ENCODE data around the gene FAM193B. TPM values are rescaled to one million over a fixed set of nuclear protein-coding genes. Genes with fewer than 3 reads are reported as not detected.

The FAM193B gene
- polyA plus RNA-seq, 1 of the 3 experiments (the other 2 are of a cell fraction) = 48.1 TPM

DNA sequence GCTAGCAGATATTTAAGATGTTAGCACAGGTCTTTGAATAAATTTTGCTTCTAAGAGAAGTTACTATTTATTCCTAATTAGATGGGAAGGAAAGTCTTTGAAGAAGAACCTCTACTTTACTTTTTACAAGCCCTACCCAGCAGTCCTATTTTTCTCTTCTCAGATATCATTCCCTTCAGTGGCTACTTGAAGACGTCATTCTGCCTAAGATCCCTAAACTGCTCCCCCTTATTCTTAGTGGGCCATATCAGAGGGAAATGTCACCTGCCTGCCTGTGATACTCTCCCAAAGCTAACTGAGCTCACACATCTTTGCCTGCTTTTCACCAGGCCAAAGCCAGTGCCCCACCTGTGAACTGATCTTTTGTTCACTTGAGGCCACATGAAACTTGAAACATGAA is 21.1 kb upstream of the FAM193B start:
- Histone ChIP-seq H3K9ac (no peak overlapping the region), H3F3A (replicated peaks; ENCODE audit: insufficient read depth) (no peaks in the 10 kb centered on the region), H3K9me2 (no peaks in the 10 kb centered on the region), H2AFZ (ENCODE audit: low read depth) (no peak overlapping the region), H3K27ac (ENCODE audit: low read depth in 2 of 2, low read length in 1 of 2) (no peak overlapping the region), H3K4me3 (ENCODE audit: low read depth in 2 of 2, low read length in 1 of 2) (no peak overlapping the region), H3K36me3 (replicated peaks in 1 of 2; ENCODE audit: control insufficient read depth in 1 of 2, insufficient read depth in 2 of 2, low read length in 1 of 2) (no peaks in the 10 kb centered on the region), H3K79me2 (ENCODE audit: insufficient read depth) (no peaks in the 10 kb centered on the region), H3K4me1 (ENCODE audit: control insufficient read depth in 1 of 2, insufficient read depth in 2 of 2, low read depth in 1 of 2, low read length in 1 of 2) (no peaks in the 10 kb centered on the region), H4K20me1 (ENCODE audit: insufficient read depth) (no peaks in the 10 kb centered on the region), H3K4me2 (no peak overlapping the region), H3K27me3 (ENCODE audit: insufficient read depth) (peaks cover 10% of the 10 kb centered on the region; the same call in 1 of the 2 replicates), H3K9me3 (no peaks in the 10 kb centered on the region)
- DNase-seq = no peak
- TF ChIP-seq, protein P1, sequence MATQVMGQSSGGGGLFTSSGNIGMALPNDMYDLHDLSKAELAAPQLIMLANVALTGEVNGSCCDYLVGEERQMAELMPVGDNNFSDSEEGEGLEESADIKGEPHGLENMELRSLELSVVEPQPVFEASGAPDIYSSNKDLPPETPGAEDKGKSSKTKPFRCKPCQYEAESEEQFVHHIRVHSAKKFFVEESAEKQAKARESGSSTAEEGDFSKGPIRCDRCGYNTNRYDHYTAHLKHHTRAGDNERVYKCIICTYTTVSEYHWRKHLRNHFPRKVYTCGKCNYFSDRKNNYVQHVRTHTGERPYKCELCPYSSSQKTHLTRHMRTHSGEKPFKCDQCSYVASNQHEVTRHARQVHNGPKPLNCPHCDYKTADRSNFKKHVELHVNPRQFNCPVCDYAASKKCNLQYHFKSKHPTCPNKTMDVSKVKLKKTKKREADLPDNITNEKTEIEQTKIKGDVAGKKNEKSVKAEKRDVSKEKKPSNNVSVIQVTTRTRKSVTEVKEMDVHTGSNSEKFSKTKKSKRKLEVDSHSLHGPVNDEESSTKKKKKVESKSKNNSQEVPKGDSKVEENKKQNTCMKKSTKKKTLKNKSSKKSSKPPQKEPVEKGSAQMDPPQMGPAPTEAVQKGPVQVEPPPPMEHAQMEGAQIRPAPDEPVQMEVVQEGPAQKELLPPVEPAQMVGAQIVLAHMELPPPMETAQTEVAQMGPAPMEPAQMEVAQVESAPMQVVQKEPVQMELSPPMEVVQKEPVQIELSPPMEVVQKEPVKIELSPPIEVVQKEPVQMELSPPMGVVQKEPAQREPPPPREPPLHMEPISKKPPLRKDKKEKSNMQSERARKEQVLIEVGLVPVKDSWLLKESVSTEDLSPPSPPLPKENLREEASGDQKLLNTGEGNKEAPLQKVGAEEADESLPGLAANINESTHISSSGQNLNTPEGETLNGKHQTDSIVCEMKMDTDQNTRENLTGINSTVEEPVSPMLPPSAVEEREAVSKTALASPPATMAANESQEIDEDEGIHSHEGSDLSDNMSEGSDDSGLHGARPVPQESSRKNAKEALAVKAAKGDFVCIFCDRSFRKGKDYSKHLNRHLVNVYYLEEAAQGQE (IDR thresholded peaks at IDR 0.05; ENCODE audit: low read depth, low read length) = no peak
- TF ChIP-seq FOXJ3 (CRISPR knock-in tag; IDR thresholded peaks at IDR 0.05) (no peak), CHD2 (IDR thresholded peaks at IDR 0.05; ENCODE audit: low read length, partially characterized antibody) (no peak), YY1 (IDR thresholded peaks at IDR 0.05; ENCODE audit: low read depth) (no peak), POLR2AphosphoS5 (IDR thresholded peaks at IDR 0.05; ENCODE audit: low read depth, low read length) (no peak), GABPA (IDR thresholded peaks at IDR 0.05; ENCODE audit: low read depth) (no peak), EZH2phosphoT487 (IDR thresholded peaks at IDR 0.05; ENCODE audit: borderline replicate concordance, low read depth) (no peak), NFIC (IDR thresholded peaks at IDR 0.05; ENCODE audit: borderline replicate concordance) (no peak), SIN3A (IDR thresholded peaks at IDR 0.05; ENCODE audit: borderline replicate concordance, low read depth, low read length) (no peak)
- TF ChIP-seq, protein P2, sequence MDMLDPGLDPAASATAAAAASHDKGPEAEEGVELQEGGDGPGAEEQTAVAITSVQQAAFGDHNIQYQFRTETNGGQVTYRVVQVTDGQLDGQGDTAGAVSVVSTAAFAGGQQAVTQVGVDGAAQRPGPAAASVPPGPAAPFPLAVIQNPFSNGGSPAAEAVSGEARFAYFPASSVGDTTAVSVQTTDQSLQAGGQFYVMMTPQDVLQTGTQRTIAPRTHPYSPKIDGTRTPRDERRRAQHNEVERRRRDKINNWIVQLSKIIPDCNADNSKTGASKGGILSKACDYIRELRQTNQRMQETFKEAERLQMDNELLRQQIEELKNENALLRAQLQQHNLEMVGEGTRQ (IDR thresholded peaks at IDR 0.05; ENCODE audit: borderline replicate concordance, low read depth, low read length) = no peak
- TF ChIP-seq, protein P3, sequence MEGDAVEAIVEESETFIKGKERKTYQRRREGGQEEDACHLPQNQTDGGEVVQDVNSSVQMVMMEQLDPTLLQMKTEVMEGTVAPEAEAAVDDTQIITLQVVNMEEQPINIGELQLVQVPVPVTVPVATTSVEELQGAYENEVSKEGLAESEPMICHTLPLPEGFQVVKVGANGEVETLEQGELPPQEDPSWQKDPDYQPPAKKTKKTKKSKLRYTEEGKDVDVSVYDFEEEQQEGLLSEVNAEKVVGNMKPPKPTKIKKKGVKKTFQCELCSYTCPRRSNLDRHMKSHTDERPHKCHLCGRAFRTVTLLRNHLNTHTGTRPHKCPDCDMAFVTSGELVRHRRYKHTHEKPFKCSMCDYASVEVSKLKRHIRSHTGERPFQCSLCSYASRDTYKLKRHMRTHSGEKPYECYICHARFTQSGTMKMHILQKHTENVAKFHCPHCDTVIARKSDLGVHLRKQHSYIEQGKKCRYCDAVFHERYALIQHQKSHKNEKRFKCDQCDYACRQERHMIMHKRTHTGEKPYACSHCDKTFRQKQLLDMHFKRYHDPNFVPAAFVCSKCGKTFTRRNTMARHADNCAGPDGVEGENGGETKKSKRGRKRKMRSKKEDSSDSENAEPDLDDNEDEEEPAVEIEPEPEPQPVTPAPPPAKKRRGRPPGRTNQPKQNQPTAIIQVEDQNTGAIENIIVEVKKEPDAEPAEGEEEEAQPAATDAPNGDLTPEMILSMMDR (IDR thresholded peaks at IDR 0.05) = no peak
- TF ChIP-seq, protein P4, sequence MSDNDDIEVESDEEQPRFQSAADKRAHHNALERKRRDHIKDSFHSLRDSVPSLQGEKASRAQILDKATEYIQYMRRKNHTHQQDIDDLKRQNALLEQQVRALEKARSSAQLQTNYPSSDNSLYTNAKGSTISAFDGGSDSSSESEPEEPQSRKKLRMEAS (IDR thresholded peaks at IDR 0.05; ENCODE audit: low read depth) = no peak
- 84% methylated on average over 1 of the region's 1 CpG for WGBS (ENCODE audit: low lambda C conversion rate)
- POLR2A ChIA-PET = no interaction called here
- CTCF ChIA-PET = interaction anchor here (0.8 to 1.3 kb wide), 2 partner anchors 12 kb away, joined by 3 to 4 read pairs; no protein-coding TSS in a partner anchor
